ENCODE results near the gene MACROD2.

Gene MACROD2

DNA sequence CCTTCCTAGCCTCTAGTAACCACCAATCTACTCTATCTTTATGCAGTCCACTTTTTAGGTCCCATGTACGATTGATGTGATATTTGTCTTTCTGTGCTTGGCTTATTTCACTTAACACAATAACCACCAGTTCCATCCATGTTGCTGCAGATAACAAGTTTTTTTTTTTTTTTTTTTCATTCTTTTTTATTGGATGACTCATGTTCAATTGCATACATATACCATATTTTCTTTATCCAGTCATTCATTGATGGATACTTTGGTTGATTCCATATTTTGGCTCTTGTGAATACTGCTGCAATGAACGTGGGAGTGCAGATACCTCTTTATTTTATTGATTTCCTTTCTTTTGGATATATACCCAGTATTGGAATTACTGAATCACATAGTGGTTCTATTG lies 942.5 kb downstream of the MACROD2 start:
- in situ Hi-C loops (cut with MboI; ENCODE audit: low sequenced_read_pairs, unreplicated experiment) = no loop called here
- no peak for DNase-seq (ENCODE audit: low spot score)
- TF ChIP-seq, protein P1, sequence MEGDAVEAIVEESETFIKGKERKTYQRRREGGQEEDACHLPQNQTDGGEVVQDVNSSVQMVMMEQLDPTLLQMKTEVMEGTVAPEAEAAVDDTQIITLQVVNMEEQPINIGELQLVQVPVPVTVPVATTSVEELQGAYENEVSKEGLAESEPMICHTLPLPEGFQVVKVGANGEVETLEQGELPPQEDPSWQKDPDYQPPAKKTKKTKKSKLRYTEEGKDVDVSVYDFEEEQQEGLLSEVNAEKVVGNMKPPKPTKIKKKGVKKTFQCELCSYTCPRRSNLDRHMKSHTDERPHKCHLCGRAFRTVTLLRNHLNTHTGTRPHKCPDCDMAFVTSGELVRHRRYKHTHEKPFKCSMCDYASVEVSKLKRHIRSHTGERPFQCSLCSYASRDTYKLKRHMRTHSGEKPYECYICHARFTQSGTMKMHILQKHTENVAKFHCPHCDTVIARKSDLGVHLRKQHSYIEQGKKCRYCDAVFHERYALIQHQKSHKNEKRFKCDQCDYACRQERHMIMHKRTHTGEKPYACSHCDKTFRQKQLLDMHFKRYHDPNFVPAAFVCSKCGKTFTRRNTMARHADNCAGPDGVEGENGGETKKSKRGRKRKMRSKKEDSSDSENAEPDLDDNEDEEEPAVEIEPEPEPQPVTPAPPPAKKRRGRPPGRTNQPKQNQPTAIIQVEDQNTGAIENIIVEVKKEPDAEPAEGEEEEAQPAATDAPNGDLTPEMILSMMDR (IDR thresholded peaks at IDR 0.05; ENCODE audit: borderline replicate concordance, control extremely low read depth, extremely low read depth, insufficient read depth, missing control alignments) = no peak

DNA sequence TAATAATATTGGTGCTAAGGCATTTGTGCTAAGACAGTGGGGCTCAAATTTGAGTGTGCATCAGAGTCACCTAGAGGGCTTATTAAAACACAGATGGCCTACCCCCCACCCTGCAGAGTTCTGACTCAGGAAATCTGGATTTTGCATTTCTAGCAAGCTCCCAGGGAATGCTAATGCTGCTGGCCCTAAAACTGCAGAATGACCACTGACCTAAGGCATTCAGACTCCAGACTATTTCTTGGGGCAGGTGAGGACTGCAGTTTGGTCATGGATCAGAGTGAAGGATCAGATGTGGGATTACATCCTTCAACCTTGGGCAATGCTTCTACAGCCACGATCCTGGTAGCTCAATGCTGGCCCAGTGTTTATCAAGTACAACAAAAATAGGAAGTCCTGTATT lies 952.2 kb downstream of the MACROD2 start:
- no peak for DNase-seq (ENCODE audit: low spot score)
- TF ChIP-seq, protein P1 (IDR thresholded peaks at IDR 0.05; ENCODE audit: borderline replicate concordance, control extremely low read depth, extremely low read depth, insufficient read depth, missing control alignments) = no peak
- in situ Hi-C loops (cut with MboI; ENCODE audit: low sequenced_read_pairs, unreplicated experiment) = no loop called here

DNA sequence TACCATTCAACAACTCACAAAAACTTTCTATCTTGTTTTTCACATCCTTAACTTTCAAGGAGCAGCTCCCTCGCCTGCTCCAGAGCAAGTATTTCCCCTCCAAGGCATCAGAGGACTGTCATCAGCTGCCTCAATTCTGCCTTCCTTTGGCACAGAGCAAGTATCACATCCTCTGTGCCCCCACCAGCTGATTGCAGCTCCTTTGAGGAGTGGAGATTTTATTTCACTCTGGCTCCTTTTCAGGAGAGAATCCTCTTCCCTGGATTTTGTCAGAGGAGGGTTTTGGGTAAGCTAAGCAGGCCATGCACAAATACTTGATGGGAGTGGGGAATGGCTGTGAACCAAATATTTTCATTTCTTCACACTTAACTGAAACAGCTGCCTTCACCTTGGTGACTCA lies 952.6 kb downstream of the MACROD2 start:
- DNase-seq (ENCODE audit: low spot score) = no peak
- TF ChIP-seq, protein P1 (IDR thresholded peaks at IDR 0.05; ENCODE audit: borderline replicate concordance, control extremely low read depth, extremely low read depth, insufficient read depth, missing control alignments) = no peak
- in situ Hi-C loops (cut with MboI; ENCODE audit: low sequenced_read_pairs, unreplicated experiment) = no loop called here

DNA sequence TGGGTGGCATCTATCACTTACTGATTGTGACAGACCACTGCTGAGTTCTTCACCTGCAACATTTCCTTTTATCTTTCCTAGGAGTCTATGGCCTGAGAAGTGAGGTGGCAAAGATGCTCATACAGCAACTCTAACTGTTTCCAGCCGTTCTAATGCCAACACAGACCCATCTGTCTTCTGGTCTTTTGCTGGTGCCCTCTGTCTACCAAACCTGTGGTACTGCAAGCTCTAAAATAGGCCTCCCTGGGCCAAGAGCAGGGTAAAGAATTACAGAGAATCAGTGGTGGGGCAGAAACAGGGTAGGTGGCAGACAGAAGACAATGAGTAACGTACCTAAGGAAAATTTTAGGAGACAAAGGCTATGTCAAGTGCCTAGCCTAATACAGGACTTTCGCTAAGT lies 953.1 kb downstream of the MACROD2 start:
- no peak for DNase-seq (ENCODE audit: low spot score)
- in situ Hi-C loops (cut with MboI; ENCODE audit: low sequenced_read_pairs, unreplicated experiment) = no loop called here
- TF ChIP-seq, protein P1 (IDR thresholded peaks at IDR 0.05; ENCODE audit: borderline replicate concordance, control extremely low read depth, extremely low read depth, insufficient read depth, missing control alignments) = no peak

DNA sequence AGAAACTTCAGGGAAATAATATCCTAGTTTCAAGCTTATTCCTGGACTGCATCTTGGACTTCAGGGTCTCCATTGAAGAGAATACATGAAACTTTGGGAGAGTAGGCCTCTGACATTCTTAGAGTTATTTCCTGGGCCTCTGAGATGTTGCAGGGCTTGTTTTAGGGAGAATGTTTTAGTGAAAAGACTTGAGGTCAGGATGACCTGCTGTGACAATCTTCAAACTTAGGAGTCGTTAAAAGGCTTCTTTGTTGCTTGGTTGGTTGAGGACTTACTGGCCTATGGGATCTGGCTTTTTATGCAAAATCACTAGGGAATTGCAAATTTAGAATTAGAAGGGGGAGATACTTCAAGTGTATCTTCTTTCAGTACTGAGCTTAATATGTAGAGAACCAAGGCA lies 955.3 kb downstream of the MACROD2 start:
- in situ Hi-C loops (cut with MboI; ENCODE audit: low sequenced_read_pairs, unreplicated experiment) = no loop called here
- TF ChIP-seq, protein P1 (IDR thresholded peaks at IDR 0.05; ENCODE audit: borderline replicate concordance, control extremely low read depth, extremely low read depth, insufficient read depth, missing control alignments) = no peak
- DNase-seq (ENCODE audit: low spot score) = no peak

DNA sequence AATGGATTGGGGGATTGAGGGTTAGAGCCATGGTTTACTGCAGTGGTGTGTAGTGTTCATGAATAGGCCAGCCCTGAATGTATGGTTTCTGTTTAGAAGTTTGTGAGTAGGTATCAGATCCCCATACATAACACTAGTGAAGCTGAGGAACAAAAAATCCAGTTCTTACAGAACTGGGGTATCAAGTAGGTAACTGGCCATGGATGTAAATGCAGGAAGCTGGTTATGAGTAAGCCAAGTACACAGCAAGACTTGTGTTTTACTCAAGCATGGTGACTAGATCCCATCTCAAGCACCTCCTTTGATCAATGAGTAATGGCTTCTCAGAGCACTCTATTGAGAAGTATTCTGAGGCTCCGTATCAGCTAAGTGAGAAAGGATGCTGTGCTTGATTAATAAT lies 955.8 kb downstream of the MACROD2 start:
- TF ChIP-seq, protein P1 (IDR thresholded peaks at IDR 0.05; ENCODE audit: borderline replicate concordance, control extremely low read depth, extremely low read depth, insufficient read depth, missing control alignments) = no peak
- DNase-seq (ENCODE audit: low spot score) = no peak
- in situ Hi-C loops (cut with MboI; ENCODE audit: low sequenced_read_pairs, unreplicated experiment) = no loop called here

Measured in GM13976 (cell line).